ENCODE data around the gene ANKRD61. TPM values are rescaled to one million over a fixed set of nuclear protein-coding genes. Genes with fewer than 3 reads are reported as not detected.
"Not testable (repeated sequence)": the region's sequence is repeated elsewhere in the genome, so short reads cannot be mapped to it uniquely, and the experiment has no call there.

ANKRD61 gene
- not detected in 2 replicates for total RNA-seq
- long read RNA-seq: 0 reads

DNA sequence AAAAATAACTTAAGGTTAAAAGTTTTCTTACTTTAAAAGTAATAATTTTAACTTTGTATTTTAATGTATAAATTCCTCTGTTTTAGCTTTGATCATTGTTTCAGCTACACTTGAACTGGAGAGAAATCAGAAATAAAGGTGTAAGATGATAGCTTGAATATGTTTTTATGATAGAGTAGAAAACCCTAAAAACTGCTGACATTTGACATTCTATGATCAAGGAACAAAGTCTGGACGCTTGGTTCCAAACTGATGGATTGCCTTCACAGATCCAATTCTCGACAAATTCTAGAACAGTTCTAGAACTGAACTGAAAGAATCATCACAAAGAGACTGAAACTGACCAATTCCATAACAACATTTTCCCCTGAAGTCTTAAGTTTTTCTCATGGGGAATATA lies at the start of gene ANKRD61:
Gene ANKRD61, plus strand, starts transcription at position 389 of the 400 bp plus-strand sequence. Its CDS starts 0 bp downstream, at position 389.
- TF ChIP-seq, protein P1, sequence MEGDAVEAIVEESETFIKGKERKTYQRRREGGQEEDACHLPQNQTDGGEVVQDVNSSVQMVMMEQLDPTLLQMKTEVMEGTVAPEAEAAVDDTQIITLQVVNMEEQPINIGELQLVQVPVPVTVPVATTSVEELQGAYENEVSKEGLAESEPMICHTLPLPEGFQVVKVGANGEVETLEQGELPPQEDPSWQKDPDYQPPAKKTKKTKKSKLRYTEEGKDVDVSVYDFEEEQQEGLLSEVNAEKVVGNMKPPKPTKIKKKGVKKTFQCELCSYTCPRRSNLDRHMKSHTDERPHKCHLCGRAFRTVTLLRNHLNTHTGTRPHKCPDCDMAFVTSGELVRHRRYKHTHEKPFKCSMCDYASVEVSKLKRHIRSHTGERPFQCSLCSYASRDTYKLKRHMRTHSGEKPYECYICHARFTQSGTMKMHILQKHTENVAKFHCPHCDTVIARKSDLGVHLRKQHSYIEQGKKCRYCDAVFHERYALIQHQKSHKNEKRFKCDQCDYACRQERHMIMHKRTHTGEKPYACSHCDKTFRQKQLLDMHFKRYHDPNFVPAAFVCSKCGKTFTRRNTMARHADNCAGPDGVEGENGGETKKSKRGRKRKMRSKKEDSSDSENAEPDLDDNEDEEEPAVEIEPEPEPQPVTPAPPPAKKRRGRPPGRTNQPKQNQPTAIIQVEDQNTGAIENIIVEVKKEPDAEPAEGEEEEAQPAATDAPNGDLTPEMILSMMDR (IDR thresholded peaks at IDR 0.05): no peak
- DNase-seq (ENCODE audit: extremely low spot score, unreplicated experiment): no peak
- Mint-ChIP-seq H3K4me1 (ENCODE audit: unreplicated experiment) (peaks cover 6% of the 10 kb centered on the region), H3K27ac (ENCODE audit: unreplicated experiment) (no peak within 1 kb of the TSS), H3K9me3 (ENCODE audit: unreplicated experiment) (no peaks in the 10 kb centered on the region), H3K4me3 (ENCODE audit: unreplicated experiment) (no peak within 1 kb of the TSS), H3K27me3 (ENCODE audit: unreplicated experiment) (no peaks in the 10 kb centered on the region), H3K36me3 (ENCODE audit: unreplicated experiment) (peaks cover 55% of the 10 kb centered on the region)

DNA sequence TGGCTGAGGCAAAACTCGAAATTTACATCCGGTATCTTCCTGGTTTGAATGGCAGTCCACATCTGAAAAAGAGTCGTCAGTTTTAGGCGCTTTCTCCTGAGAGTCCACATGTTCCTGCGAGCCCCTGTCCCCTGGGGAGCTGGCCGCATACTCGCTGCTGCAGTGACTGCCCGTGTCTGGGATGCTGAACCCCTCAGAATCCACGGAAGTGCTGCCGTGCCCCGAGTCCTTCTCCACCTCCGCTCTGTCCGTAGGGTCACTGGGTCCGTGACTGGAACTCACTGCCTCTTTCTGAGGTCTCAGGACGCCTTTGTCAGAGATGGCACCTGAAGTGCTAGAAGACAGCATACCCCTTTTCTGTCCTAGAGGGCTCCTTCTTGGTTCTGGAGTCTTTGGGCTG lies 44.1 kb upstream of the ANKRD61 start:
- H3K27me3 Mint-ChIP-seq (ENCODE audit: unreplicated experiment); H3K9me3 Mint-ChIP-seq (ENCODE audit: unreplicated experiment); H3K4me3 Mint-ChIP-seq (ENCODE audit: unreplicated experiment); DNase-seq (ENCODE audit: extremely low spot score, unreplicated experiment); H3K4me1 Mint-ChIP-seq (ENCODE audit: unreplicated experiment); H3K27ac Mint-ChIP-seq (ENCODE audit: unreplicated experiment): not testable (repeated sequence)
- H3K36me3 Mint-ChIP-seq (ENCODE audit: unreplicated experiment): peaks cover 28% of the 10 kb centered on the region

DNA sequence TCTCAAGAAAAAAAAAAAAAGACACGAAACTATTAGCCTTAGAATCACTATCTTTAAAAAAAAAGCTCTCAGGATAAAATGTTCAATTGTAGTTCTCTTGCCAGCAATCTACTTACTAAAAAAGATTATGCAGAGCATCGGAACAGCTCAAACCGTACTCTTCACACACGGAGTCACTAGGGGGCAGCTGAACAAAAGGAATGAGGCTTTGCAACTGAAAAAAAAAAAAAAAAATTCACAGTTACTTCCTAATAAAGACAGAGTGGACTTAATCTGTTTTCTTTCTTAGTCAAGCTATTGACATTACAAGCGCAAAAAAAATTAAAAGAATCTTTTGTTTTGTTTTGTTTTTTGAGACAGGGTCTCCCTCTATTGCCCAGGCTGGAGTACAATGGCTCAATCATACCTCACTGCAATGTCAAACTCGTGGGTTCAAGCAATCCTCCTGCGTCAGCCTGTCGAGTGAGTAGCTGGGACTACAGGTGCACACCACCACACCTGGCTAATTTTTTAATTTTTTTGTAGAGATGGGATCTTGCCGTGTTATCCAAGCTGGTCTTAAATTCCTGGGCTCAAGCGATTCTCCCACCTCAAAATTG lies 33.9 kb upstream of the ANKRD61 start:
- Mint-ChIP-seq H3K4me3 (ENCODE audit: unreplicated experiment) (no peak overlapping the region), H3K36me3 (ENCODE audit: unreplicated experiment) (peaks cover 33% of the 10 kb centered on the region), H3K9me3 (ENCODE audit: unreplicated experiment) (no peaks in the 10 kb centered on the region), H3K27ac (ENCODE audit: unreplicated experiment) (no peak overlapping the region), H3K4me1 (ENCODE audit: unreplicated experiment) (peaks cover 6% of the 10 kb centered on the region), H3K27me3 (ENCODE audit: unreplicated experiment) (no peaks in the 10 kb centered on the region)
- TF ChIP-seq, protein P1 (IDR thresholded peaks at IDR 0.05): peak; percentile 74
- peak; percentile 76 for DNase-seq (ENCODE audit: extremely low spot score, unreplicated experiment)

DNA sequence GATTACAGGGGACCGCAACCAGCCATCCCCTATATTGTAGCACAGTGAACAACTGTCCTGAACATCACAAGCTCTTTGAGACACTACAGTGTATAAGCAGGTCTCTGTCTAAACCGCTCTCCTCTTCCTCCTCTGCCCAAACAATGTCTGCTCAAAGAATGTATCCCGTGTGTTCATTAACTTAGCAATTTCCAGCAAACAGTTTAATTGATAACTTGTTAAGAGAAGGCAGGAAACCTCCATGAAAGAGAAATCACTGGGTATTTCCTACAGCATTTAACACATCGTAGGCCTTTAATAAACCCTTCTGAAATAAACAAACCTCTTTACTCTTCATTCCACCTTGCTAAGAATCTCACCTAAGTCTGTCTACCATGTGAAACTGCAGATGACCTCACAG lies 23.8 kb upstream of the ANKRD61 start:
- H3K4me3 Mint-ChIP-seq (ENCODE audit: unreplicated experiment): peak overlapping the region; percentile 55
- H3K36me3 Mint-ChIP-seq (ENCODE audit: unreplicated experiment): peaks cover 15% of the 10 kb centered on the region
- TF ChIP-seq, protein P1 (IDR thresholded peaks at IDR 0.05): no peak
- no peaks in the 10 kb centered on the region for H3K9me3 Mint-ChIP-seq (ENCODE audit: unreplicated experiment)
- H3K4me1 Mint-ChIP-seq (ENCODE audit: unreplicated experiment): peaks cover 26% of the 10 kb centered on the region
- H3K27ac Mint-ChIP-seq (ENCODE audit: unreplicated experiment): no peak overlapping the region
- DNase-seq (ENCODE audit: extremely low spot score, unreplicated experiment): no peak
- H3K27me3 Mint-ChIP-seq (ENCODE audit: unreplicated experiment): no peaks in the 10 kb centered on the region

DNA sequence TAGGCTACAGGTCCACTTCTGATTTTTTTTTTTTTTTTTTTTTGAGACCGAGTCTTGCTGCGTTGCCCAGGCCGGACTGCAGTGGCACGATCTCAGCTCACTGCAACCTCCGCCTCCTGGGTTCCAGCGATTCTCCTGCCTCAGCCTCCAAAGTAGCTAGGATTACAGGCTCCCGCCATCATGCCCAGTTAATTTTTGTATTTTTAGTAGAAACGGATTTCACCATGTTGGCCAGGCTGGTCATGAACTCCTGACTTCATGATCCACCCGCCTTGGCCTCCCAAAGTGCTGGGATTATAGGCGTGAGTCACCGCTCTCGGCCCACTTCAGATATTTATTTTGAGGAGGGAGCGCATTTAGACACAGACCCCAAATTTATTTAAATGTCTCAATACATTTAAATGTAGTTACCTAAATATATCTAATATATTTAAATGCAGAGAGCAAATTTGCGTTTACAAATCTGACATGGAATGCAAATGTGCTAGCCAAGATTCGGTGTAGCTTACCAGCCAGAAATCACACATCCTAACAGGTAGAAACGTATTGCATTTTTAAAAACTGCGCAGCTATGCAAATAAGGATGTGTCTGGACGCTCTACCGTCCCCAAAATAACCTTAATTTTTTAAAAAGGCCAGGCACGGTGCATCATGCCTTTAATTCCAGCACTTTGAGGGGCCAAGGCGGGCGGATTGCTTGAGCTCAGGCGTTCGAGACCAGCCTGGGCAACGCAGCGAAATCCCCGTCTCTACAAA lies 23.2 kb upstream of the ANKRD61 start:
- not testable (repeated sequence) for H3K27ac Mint-ChIP-seq (ENCODE audit: unreplicated experiment); H3K9me3 Mint-ChIP-seq (ENCODE audit: unreplicated experiment); DNase-seq (ENCODE audit: extremely low spot score, unreplicated experiment); H3K27me3 Mint-ChIP-seq (ENCODE audit: unreplicated experiment)
- Mint-ChIP-seq H3K36me3 (ENCODE audit: unreplicated experiment) (peaks cover 18% of the 10 kb centered on the region), H3K4me1 (ENCODE audit: unreplicated experiment) (peaks cover 31% of the 10 kb centered on the region), H3K4me3 (ENCODE audit: unreplicated experiment) (peak overlapping the region; percentile 85)

Data from osteocyte (in vitro differentiated cells).